HUDEP-2 (cell line): ENCODE measurements around the gene CDK5.
A peak's percentile ranks its signal among the peaks of the same experiment; 100 is the strongest.
"Not testable (repeated sequence)": the region's sequence is repeated elsewhere in the genome, so short reads cannot be mapped to it uniquely, and the experiment has no call there.

Experiments
- DNase-seq, 76 experiments: peaks; one replicate each; lab custom pipeline; 2025; ENCODE audit not compliant: unreplicated experiment in 76 of 76; lab: John Stamatoyannopoulos, UW

The CDK5 gene

GRCh38 chr7:151059367-151060112, 1.8 kb upstream of the CDK5 start, which contains the start of gene SLC4A2:
TSS of gene SLC4A2 (plus strand) at chr7:151059589. CDS start at chr7:151061988, 2,399 bp downstream.
- peak in 51 of 76 experiments; percentile 12 to 71 (median 48) for DNase-seq

- DNase-seq: peak in 6 of 76 experiments; percentile 17 to 51 (median 28)
Measured at GRCh38 chr7:151058781-151059366, 1.2 kb upstream of the CDK5 start.

GRCh38 chr7:151057989-151058780, 488 bp upstream of the CDK5 start:
- peak in 75 of 76 experiments; percentile 72 to 99 (median 96) for DNase-seq

GRCh38 chr7:151056666-151057505, 811 bp downstream of the CDK5 start:
- DNase-seq: no peak

- no peak for DNase-seq
Measured at GRCh38 chr7:151056283-151056665, 1.4 kb downstream of the CDK5 start.

- no peak for DNase-seq
Measured at GRCh38 chr7:151053751-151054150, 3.9 kb downstream of the CDK5 start.

- no peak for DNase-seq
Measured at GRCh38 chr7:151053096-151053495, 4.6 kb downstream of the CDK5 start.

GRCh38 chr7:151051108-151051507, 6.6 kb downstream of the CDK5 start:
- peak in 34 of 76 experiments; percentile 5 to 52 (median 30) for DNase-seq

- DNase-seq: no peak
Measured at GRCh38 chr7:151048911-151049463, 8.7 kb downstream of the CDK5 start.

GRCh38 chr7:151047976-151048815, 9.5 kb downstream of the CDK5 start, which contains the start of gene ASIC3:
TSS of gene ASIC3 (plus strand) at chr7:151048531. CDS start at chr7:151048886, 355 bp downstream.
- no peak for DNase-seq

GRCh38 chr7:151046603-151047573, 10.8 kb downstream of the CDK5 start:
- peak in 72 of 76 experiments; percentile 12 to 91 (median 68) for DNase-seq

- DNase-seq: no peak
Measured at GRCh38 chr7:151045967-151046366, 11.7 kb downstream of the CDK5 start.

- no peak for DNase-seq
Measured at GRCh38 chr7:151045262-151045661, 12.4 kb downstream of the CDK5 start.

- no peak for DNase-seq
Measured at GRCh38 chr7:151043959-151044358, 13.7 kb downstream of the CDK5 start.

GRCh38 chr7:151043449-151043848, 14.2 kb downstream of the CDK5 start:
- not testable (repeated sequence) for DNase-seq

- no peak for DNase-seq
Measured at GRCh38 chr7:151040616-151041375, 16.9 kb downstream of the CDK5 start.

- peak in 13 of 76 experiments; percentile 25 to 69 (median 46) for DNase-seq
Measured at GRCh38 chr7:151039850-151040548, 17.7 kb downstream of the CDK5 start.
